Uterus (tissue), 4 donors: ENCODE data around the gene LRGUK. TPM values are rescaled to one million over a fixed set of nuclear protein-coding genes. Genes with fewer than 3 reads are reported as not detected.
A peak's percentile ranks its signal among the peaks of the same experiment; 100 is the strongest.

ENCODE experiments used
- DNase-seq, 2 donors: peaks; one replicate each; pipeline ENCODE4 v3.0.0-alpha.2; 2019 to 2020
- H3K27ac ChIP-seq, 2 donors: fragments of 200-600 bp; sonication (generic); 1 replicate in 1 of 2; 2 replicates in 1 of 2; pipeline ENCODE4 v1.5.1; 2016 to 2018
- H3K27me3 ChIP-seq, 2 donors: fragments of 200-600 bp; sonication (generic); one replicate each; pipeline ENCODE4 v1.5.1; 2018 to 2019; ENCODE audit warnings: control low read depth in 1 of 2
- H3K36me3 ChIP-seq, 2 donors: fragments of 200-600 bp; sonication (generic); one replicate each; pipeline ENCODE4 v1.5.1; 2019; ENCODE audit warnings: control low read depth in 1 of 2
- H3K4me1 ChIP-seq, 2 donors: fragments of 200-600 bp; sonication (generic); one replicate each; pipeline ENCODE4 v1.5.1; 2018 to 2019; ENCODE audit warnings: control low read depth in 1 of 2
- H3K4me3 ChIP-seq, 2 donors: fragments of 200-600 bp; sonication (generic); 1 replicate in 1 of 2; 2 replicates in 1 of 2; pipeline ENCODE4 v1.5.1; 2018 to 2019; ENCODE audit warnings: mild to moderate bottlenecking in 1 of 2
- H3K9me3 ChIP-seq, 2 donors: fragments of 200-600 bp; sonication (generic); one replicate each; pipeline ENCODE4 v1.5.1; 2019; ENCODE audit warnings: control low read depth in 1 of 2
- CTCF ChIP-seq, 4 experiments: fragments of 200-600 bp in 2 of 4; fragments of 450-650 bp in 2 of 4; sonication (generic) in 2 of 4; IDR thresholded peaks; one replicate each; pipeline ENCODE4 v1.5.1; 2016 to 2019; ENCODE audit warnings: antibody characterized with exemption in 4 of 4, mild to moderate bottlenecking in 2 of 4, moderate library complexity in 1 of 4
- POLR2A ChIP-seq, 2 donors: fragments of 450-650 bp; IDR thresholded peaks; one replicate each; pipeline ENCODE4 v1.6.1; 2016; ENCODE audit warnings: antibody characterized with exemption in 2 of 2, mild to moderate bottlenecking in 1 of 2, moderate library complexity in 1 of 2
- intact Hi-C: fragments of 100-400 bp; cut with DNase I; formaldehyde crosslinking; loops from one replicate; pipeline ENCODE4 v1.15.1; 2023; ENCODE audit warnings: low total_unique reads
- total RNA-seq, 4 donors: library from RNA; depleted of rRNA in 3 of 4; stranded (reverse); fragments of >200 nt in 3 of 4; gene quantifications; one replicate each; pipeline versions ENCODE4 v1.1.0 to v1.2.4, GENCODE V29; 2014 to 2023
- donor health status: DM: yes; HTN: yes; CAD: no.

The LRGUK gene
- total RNA-seq, 4 donors from 2014 or later, result 0.91 to 3.8 (median 1.3) TPM; not detected in 1

DNA sequence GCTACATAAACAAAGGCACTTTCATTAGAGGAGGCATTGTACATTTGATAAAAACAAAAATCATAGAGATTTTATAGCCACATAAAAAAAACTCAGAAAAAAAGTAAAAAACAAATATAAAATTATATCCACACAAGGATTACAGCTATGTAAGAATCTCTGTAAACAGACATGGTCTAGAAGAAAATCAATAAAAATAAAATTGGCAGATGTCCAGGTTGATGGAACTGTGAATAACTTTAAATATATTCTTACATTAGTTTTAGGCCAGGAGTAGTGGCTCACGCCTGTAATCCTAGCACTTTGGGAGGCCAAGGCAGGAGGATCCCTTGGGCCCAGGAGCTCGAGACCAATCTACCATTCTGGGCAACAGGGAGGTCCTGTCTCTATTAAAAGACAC, 170.3 kb downstream of the LRGUK start:
- Histone ChIP-seq H3K27me3 (no peaks in the 10 kb centered on the region), H3K9me3 (no peaks in the 10 kb centered on the region), H3K27ac (no peak overlapping the region), H3K4me1 (no peaks in the 10 kb centered on the region), H3K4me3 (no peak overlapping the region), H3K36me3 (no peaks in the 10 kb centered on the region)
- no peak for TF ChIP-seq CTCF (IDR thresholded peaks at IDR 0.05)
- no peak for TF ChIP-seq POLR2A (IDR thresholded peaks at IDR 0.05)
- no peak for DNase-seq
- intact Hi-C loops, result no loop called here

GRCh38 chr7:134298902-134299683, 172.0 kb downstream of the LRGUK start:
- no peaks in the 10 kb centered on the region for H3K9me3 ChIP-seq
- no peaks in the 10 kb centered on the region for H3K4me1 ChIP-seq
- H3K36me3 ChIP-seq, result no peaks in the 10 kb centered on the region
- no peaks in the 10 kb centered on the region for H3K27me3 ChIP-seq
- intact Hi-C loops, result no loop called here
- DNase-seq, result peak in 1 of 2 donors; percentile 33
- TF ChIP-seq CTCF (IDR thresholded peaks at IDR 0.05) (no peak), POLR2A (IDR thresholded peaks at IDR 0.05) (no peak)
- no peak overlapping the region for H3K4me3 ChIP-seq
- no peak overlapping the region for H3K27ac ChIP-seq

GRCh38 chr7:134300988-134301387, 173.8 kb downstream of the LRGUK start:
- no peak for DNase-seq
- Histone ChIP-seq H3K4me3 (no peak overlapping the region), H3K27me3 (no peaks in the 10 kb centered on the region), H3K9me3 (no peaks in the 10 kb centered on the region), H3K4me1 (no peaks in the 10 kb centered on the region), H3K36me3 (no peaks in the 10 kb centered on the region), H3K27ac (no peak overlapping the region)
- intact Hi-C loops, result no loop called here
- TF ChIP-seq POLR2A (IDR thresholded peaks at IDR 0.05) (no peak), CTCF (IDR thresholded peaks at IDR 0.05) (no peak)

- Histone ChIP-seq H3K27ac (no peak overlapping the region), H3K4me1 (no peaks in the 10 kb centered on the region), H3K9me3 (no peaks in the 10 kb centered on the region), H3K27me3 (no peaks in the 10 kb centered on the region), H3K4me3 (no peak overlapping the region), H3K36me3 (no peaks in the 10 kb centered on the region)
- no peak for TF ChIP-seq POLR2A (IDR thresholded peaks at IDR 0.05)
- no peak for TF ChIP-seq CTCF (IDR thresholded peaks at IDR 0.05)
- intact Hi-C loops, result no loop called here
- no peak for DNase-seq
These were observed 174.5 kb downstream of the LRGUK start for GRCh38 chr7:134301592-134301991.

GRCh38 chr7:134302120-134302519, 175.0 kb downstream of the LRGUK start:
- Histone ChIP-seq H3K27ac (no peak overlapping the region), H3K9me3 (no peaks in the 10 kb centered on the region), H3K27me3 (no peaks in the 10 kb centered on the region), H3K4me1 (no peaks in the 10 kb centered on the region), H3K36me3 (no peaks in the 10 kb centered on the region), H3K4me3 (no peak overlapping the region)
- DNase-seq, result no peak
- TF ChIP-seq POLR2A (IDR thresholded peaks at IDR 0.05) (no peak), CTCF (IDR thresholded peaks at IDR 0.05) (no peak)
- intact Hi-C loops, result no loop called here
